Measurements from ENCODE around the gene BSDC1. TPM values are rescaled to one million over a fixed set of nuclear protein-coding genes. Genes with fewer than 3 reads are reported as not detected.
A peak's percentile ranks its signal among the peaks of the same experiment; 100 is the strongest.

BSDC1 gene
- total RNA-seq, 1 experiment from 2014 or later, result 74.0 TPM

DNA sequence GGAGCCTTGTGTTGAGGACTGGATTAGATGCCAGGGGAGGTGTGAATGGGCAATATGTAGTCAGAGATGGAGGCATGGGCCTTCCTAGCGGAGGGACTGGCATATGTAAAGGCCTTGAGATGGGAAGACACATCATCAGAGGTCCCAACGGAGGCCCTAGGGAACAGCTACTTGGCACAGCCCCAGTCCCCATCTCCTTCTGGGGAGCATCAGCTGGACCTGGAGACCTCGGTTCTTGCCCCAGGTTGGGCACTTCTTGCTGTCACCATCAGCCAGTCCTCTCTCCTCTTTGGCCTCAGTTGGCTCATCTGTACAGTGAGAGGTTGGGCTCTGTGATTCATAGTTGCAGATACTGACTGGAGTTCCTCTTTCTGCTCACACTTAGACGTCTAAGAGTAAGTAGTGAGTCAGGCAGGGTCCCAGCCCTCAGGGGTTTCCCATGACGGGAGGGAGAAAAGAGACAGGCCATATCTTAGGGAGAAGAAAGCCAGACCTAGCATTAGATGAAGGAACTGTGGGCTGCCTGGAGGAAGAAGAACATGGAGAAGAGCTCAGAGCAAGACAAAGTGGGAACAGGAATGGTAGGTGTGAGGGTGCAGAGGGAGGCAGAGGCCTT lies 54.8 kb downstream of the BSDC1 start:
- TF ChIP-seq EZH2 (IDR thresholded peaks at IDR 0.05; ENCODE audit: low read depth), result no peak
- TF ChIP-seq, protein P1, sequence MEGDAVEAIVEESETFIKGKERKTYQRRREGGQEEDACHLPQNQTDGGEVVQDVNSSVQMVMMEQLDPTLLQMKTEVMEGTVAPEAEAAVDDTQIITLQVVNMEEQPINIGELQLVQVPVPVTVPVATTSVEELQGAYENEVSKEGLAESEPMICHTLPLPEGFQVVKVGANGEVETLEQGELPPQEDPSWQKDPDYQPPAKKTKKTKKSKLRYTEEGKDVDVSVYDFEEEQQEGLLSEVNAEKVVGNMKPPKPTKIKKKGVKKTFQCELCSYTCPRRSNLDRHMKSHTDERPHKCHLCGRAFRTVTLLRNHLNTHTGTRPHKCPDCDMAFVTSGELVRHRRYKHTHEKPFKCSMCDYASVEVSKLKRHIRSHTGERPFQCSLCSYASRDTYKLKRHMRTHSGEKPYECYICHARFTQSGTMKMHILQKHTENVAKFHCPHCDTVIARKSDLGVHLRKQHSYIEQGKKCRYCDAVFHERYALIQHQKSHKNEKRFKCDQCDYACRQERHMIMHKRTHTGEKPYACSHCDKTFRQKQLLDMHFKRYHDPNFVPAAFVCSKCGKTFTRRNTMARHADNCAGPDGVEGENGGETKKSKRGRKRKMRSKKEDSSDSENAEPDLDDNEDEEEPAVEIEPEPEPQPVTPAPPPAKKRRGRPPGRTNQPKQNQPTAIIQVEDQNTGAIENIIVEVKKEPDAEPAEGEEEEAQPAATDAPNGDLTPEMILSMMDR (conservative IDR thresholded peaks at IDR 0.05), result no peak
- H3K79me2 ChIP-seq (ENCODE audit: low read depth), result peaks cover 7% of the 10 kb centered on the region
- intact Hi-C loops (cut with micrococcal nuclease; ENCODE audit: unreplicated experiment), result no loop called here
- H3K9me2 ChIP-seq (ENCODE audit: insufficient read depth), result no peaks in the 10 kb centered on the region
- H3K9me3 ChIP-seq (ENCODE audit: insufficient read depth, low read depth), result no peaks in the 10 kb centered on the region
- H3K27ac ChIP-seq, result no peak overlapping the region
- H3K27me3 ChIP-seq (ENCODE audit: insufficient read depth, low read depth), result no peaks in the 10 kb centered on the region
- no peaks in the 10 kb centered on the region for H3K36me3 ChIP-seq (ENCODE audit: low read depth)
- H4K20me1 ChIP-seq (ENCODE audit: insufficient read depth), result no peaks in the 10 kb centered on the region
- DNase-seq, result peak in 1 of 2 experiments; percentile 49
- no peak overlapping the region for H3K4me2 ChIP-seq
- ChIA-PET POLR2A (ENCODE audit: unreplicated experiment) (interaction anchor here (0.6 kb wide), 1 partner anchor 443 kb away, joined by 6 read pairs; no protein-coding TSS in a partner anchor), CTCF (no interaction called here)
- peaks cover 12% of the 10 kb centered on the region; the same call in 1 of the 2 replicates for H3F3A ChIP-seq (ENCODE audit: insufficient read depth, low read depth)
- H3K4me3 ChIP-seq, result no peak overlapping the region
- no peak overlapping the region for H2AFZ ChIP-seq
- H3K4me1 ChIP-seq (replicated peaks; ENCODE audit: insufficient read depth), result peaks cover 26% of the 10 kb centered on the region
- no TSS peak for BruUV-seq (replicated peaks)

DNA sequence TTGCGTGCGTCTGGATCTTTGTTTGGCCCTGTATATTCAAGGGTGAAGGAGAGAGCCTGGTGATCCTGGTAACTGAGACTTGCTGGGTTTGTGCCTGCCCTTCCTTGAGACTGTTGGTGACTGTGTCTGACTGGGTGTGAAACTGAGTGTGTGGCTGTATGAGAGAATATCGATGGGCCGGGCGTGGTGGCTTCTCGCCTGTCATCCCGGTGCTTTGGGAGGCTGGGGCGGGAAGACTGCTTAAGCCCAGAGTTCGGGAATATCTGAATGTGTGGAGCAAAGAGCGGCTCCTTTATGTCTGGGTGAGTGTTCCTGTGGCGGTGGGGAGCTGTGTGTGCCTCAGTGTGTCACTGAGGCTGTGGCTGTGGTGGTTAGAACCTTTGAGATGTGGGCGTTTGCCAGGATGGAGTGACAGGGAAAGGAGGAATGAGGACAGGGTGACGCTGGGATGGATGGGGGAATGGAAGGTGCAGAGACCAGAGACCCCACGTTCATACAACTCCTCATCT lies 55.5 kb downstream of the BSDC1 start:
- no peak for DNase-seq
- H3K4me1 ChIP-seq (replicated peaks; ENCODE audit: insufficient read depth), result peaks cover 34% of the 10 kb centered on the region
- H3K4me2 ChIP-seq, result no peak overlapping the region
- no peak overlapping the region for H3K4me3 ChIP-seq
- ChIA-PET POLR2A (ENCODE audit: unreplicated experiment) (no interaction called here), CTCF (no interaction called here)
- H3K9me2 ChIP-seq (ENCODE audit: insufficient read depth), result no peaks in the 10 kb centered on the region
- no peaks in the 10 kb centered on the region for H4K20me1 ChIP-seq (ENCODE audit: insufficient read depth)
- H3K36me3 ChIP-seq (ENCODE audit: low read depth), result peaks cover 2% of the 10 kb centered on the region; the same call in 1 of the 2 replicates
- no peak for TF ChIP-seq EZH2 (IDR thresholded peaks at IDR 0.05; ENCODE audit: low read depth)
- TF ChIP-seq, protein P1 (conservative IDR thresholded peaks at IDR 0.05), result no peak
- no peak overlapping the region for H2AFZ ChIP-seq
- no peaks in the 10 kb centered on the region for H3K27me3 ChIP-seq (ENCODE audit: insufficient read depth, low read depth)
- intact Hi-C loops (cut with micrococcal nuclease; ENCODE audit: unreplicated experiment), result no loop called here
- H3K79me2 ChIP-seq (ENCODE audit: low read depth), result peaks cover 13% of the 10 kb centered on the region
- no TSS peak for BruUV-seq (replicated peaks)
- no peak overlapping the region for H3K27ac ChIP-seq
- H3F3A ChIP-seq (ENCODE audit: insufficient read depth, low read depth), result peaks cover 17% of the 10 kb centered on the region; the same call in 1 of the 2 replicates
- no peaks in the 10 kb centered on the region for H3K9me3 ChIP-seq (ENCODE audit: insufficient read depth, low read depth)

DNA sequence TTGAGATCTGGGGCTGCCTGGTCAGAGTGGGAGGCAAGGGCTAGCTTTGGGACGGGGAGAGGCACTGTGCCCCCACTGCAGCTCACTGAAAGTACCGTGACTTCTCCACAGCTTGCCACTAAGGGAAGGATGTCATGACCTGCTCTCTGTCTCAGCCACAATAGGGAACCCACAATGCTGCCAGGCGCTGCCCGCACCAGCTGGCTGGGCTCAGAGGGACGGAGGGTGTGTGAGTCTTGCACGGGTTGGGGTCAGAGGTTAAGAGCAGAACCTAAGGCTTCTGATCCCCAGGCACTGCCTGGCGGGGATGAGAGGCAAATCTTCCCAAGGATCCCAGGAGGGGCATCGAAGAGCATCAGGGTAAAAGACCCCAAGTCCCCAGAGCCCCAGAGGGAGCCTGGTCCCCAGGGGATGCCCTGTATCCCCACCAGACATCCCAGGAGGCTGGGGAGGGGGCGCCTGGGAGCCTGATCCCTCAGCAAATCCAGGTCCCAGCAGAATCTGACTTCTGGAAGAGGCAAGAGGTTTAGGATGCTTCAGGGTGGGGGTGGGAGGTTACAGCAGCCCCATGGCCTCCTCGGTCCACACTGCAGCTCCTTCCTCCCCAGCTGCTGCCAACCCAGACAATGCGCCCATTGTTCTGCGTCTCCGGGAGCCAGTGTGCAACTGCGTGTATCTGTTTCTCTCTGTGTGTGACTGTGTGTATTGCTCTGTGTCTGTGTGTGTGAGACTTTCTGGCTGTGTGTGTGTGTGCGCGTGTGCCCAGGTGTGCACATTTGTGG lies 56.2 kb downstream of the BSDC1 start:
- intact Hi-C loops (cut with micrococcal nuclease; ENCODE audit: unreplicated experiment), result loop anchor here (2.0 kb wide), 1 partner anchor 13 kb away; no protein-coding TSS in a partner anchor
- Histone ChIP-seq H3K27me3 (ENCODE audit: insufficient read depth, low read depth) (no peaks in the 10 kb centered on the region), H3K9me3 (ENCODE audit: insufficient read depth, low read depth) (no peaks in the 10 kb centered on the region), H3K9me2 (ENCODE audit: insufficient read depth) (no peaks in the 10 kb centered on the region), H3K4me1 (replicated peaks; ENCODE audit: insufficient read depth) (peaks cover 40% of the 10 kb centered on the region), H3F3A (ENCODE audit: insufficient read depth, low read depth) (peaks cover 24% of the 10 kb centered on the region), H3K4me2 (no peak overlapping the region), H4K20me1 (ENCODE audit: insufficient read depth) (no peaks in the 10 kb centered on the region), H3K79me2 (ENCODE audit: low read depth) (peaks cover 13% of the 10 kb centered on the region), H2AFZ (no peak overlapping the region), H3K4me3 (no peak overlapping the region), H3K27ac (no peak overlapping the region), H3K36me3 (ENCODE audit: low read depth) (peaks cover 2% of the 10 kb centered on the region; the same call in 1 of the 2 replicates)
- TF ChIP-seq, protein P1 (conservative IDR thresholded peaks at IDR 0.05), result no peak
- TF ChIP-seq EZH2 (IDR thresholded peaks at IDR 0.05; ENCODE audit: low read depth), result no peak
- no TSS peak for BruUV-seq (replicated peaks)
- ChIA-PET POLR2A (ENCODE audit: unreplicated experiment) (no interaction called here), CTCF (no interaction called here)
- no peak for DNase-seq

Data from PC-9 (cell line).